Mucosa of descending colon (tissue), 3 donors: ENCODE data around the gene ACKR3. TPM values are rescaled to one million over a fixed set of nuclear protein-coding genes. Genes with fewer than 3 reads are reported as not detected.

ENCODE experiments used
- ATAC-seq: fragments of 200-7000 bp; cut with Tn5 transposase; one replicate; pipeline ENCODE4 v1.9.1; 2020; ENCODE audit warnings: mild to moderate bottlenecking, moderate library complexity
- DNase-seq, 3 donors: peaks; one replicate each; pipeline ENCODE4 v3.0.0-alpha.2; 2020
- H3K36me3 ChIP-seq: fragments of 200-600 bp; one replicate; pipeline ENCODE4 v1.8.0; 2021; ENCODE audit warnings: low read depth, mild to moderate bottlenecking
- H3K4me1 ChIP-seq: fragments of 200-600 bp; one replicate; pipeline ENCODE4 v1.8.0; 2021; ENCODE audit warnings: low read depth, mild to moderate bottlenecking
- H3K4me3 ChIP-seq: fragments of 200-600 bp; one replicate; pipeline ENCODE4 v1.8.0; 2021; ENCODE audit warnings: mild to moderate bottlenecking
- H3K9me3 ChIP-seq: fragments of 200-600 bp; one replicate; pipeline ENCODE4 v1.8.0; 2021; ENCODE audit warnings: mild to moderate bottlenecking
- CTCF ChIP-seq: fragments of 200-600 bp; IDR thresholded peaks from one replicate; pipeline ENCODE4 v1.8.0; 2022; ENCODE audit warnings: antibody characterized with exemption, mild to moderate bottlenecking
- intact Hi-C, 2 donors: fragments of 100-400 bp; cut with DNase I in 1 of 2; cut with micrococcal nuclease in 1 of 2; formaldehyde crosslinking; loops; one replicate each; pipeline versions ENCODE4 v1.11.0 to v1.11.1; 2022; cut with DNase I, micrococcal nuclease
- total RNA-seq, 3 donors: library from RNA; stranded (reverse); fragmentation: NEBNext Ultra II Directional in 2 of 3; extraction: Animal tissue kit (Norgen Biotek cat#: 25700) in 2 of 3; gene quantifications; one replicate each; pipeline versions ENCODE4 v1.2.1 to v1.2.4, GENCODE V29; 2021 to 2023
- donor health status: DM: no; HTN: no; CAD: no; lungs with moderate emphysema.
- donor health status: DM: no; HTN: no; CAD: no.
- donor health status: DM: no; HTN: yes; CAD: no.

The ACKR3 gene
- total RNA-seq, 3 donors from 2014 or later: 8.0 to 17.9 (median 11.9) TPM

- TF ChIP-seq CTCF: no peak
- no peak overlapping the region for H3K4me3 ChIP-seq
- intact Hi-C loops: no loop called here
- no peaks in the 10 kb centered on the region for H3K9me3 ChIP-seq
- H3K4me1 ChIP-seq: peaks cover 10% of the 10 kb centered on the region
- H3K36me3 ChIP-seq: no peaks in the 10 kb centered on the region
- DNase-seq (no peak), ATAC-seq (no peak)
Measured at GRCh38 chr2:236565212-236565611, 4.4 kb upstream of the ACKR3 start.

GRCh38 chr2:236565879-236566402 is 3.7 kb upstream of the ACKR3 start:
- Histone ChIP-seq H3K36me3 (no peaks in the 10 kb centered on the region), H3K4me1 (peaks cover 10% of the 10 kb centered on the region), H3K4me3 (no peak overlapping the region), H3K9me3 (no peaks in the 10 kb centered on the region)
- DNase-seq (no peak), ATAC-seq (no peak)
- no peak for TF ChIP-seq CTCF
- intact Hi-C loops: no loop called here

- DNase-seq (no peak), ATAC-seq (no peak)
- H3K9me3 ChIP-seq: no peaks in the 10 kb centered on the region
- no peaks in the 10 kb centered on the region for H3K36me3 ChIP-seq
- H3K4me3 ChIP-seq: no peak overlapping the region
- intact Hi-C loops: no loop called here
- no peak for TF ChIP-seq CTCF
- peaks cover 10% of the 10 kb centered on the region for H3K4me1 ChIP-seq
Measured at GRCh38 chr2:236566596-236566995, 3.0 kb upstream of the ACKR3 start.

- H3K4me1 ChIP-seq: peaks cover 10% of the 10 kb centered on the region
- H3K4me3 ChIP-seq: no peak overlapping the region
- TF ChIP-seq CTCF: no peak
- no peaks in the 10 kb centered on the region for H3K9me3 ChIP-seq
- no peaks in the 10 kb centered on the region for H3K36me3 ChIP-seq
- intact Hi-C loops: no loop called here
- DNase-seq (peak in 2 of 3 donors; percentile 38 to 49), ATAC-seq (peak; percentile 51)
Measured at GRCh38 chr2:236568068-236568921, 1.3 kb upstream of the ACKR3 start.

- no peaks in the 10 kb centered on the region for H3K36me3 ChIP-seq
- intact Hi-C loops: no loop called here
- peaks cover 10% of the 10 kb centered on the region for H3K4me1 ChIP-seq
- TF ChIP-seq CTCF: no peak
- H3K9me3 ChIP-seq: no peaks in the 10 kb centered on the region
- ATAC-seq (no peak), DNase-seq (no peak)
- H3K4me3 ChIP-seq: no peak overlapping the region
Measured at GRCh38 chr2:236568922-236569572, 578 bp upstream of the ACKR3 start.
